SK-N-SH treated with all-trans-retinoic acid at 6 μM for 48 hours (cell line): ENCODE data around the gene PSAP.

Experiments used
- OSR1 ChIP-seq: fragments of 250-450 bp; sonication (Bioruptor Pico); IDR thresholded peaks from 2 replicates; pipeline ENCODE4 v1.8.0; 2022; ENCODE audit warnings: moderate library complexity, mild to moderate bottlenecking, inconsistent platforms
- PATZ1 ChIP-seq: fragments of 250-450 bp; sonication (Bioruptor Pico); IDR thresholded peaks from 2 replicates; pipeline ENCODE4 v1.8.0; 2020; ENCODE audit warnings: mild to moderate bottlenecking, moderate library complexity, borderline replicate concordance
- POU6F1 ChIP-seq: fragments of 250-450 bp; sonication (Bioruptor Pico); IDR thresholded peaks from 2 replicates; pipeline ENCODE4 v1.8.0; 2021; ENCODE audit warnings: low read depth, mild to moderate bottlenecking, moderate library complexity, borderline replicate concordance
- ZFP3 ChIP-seq: fragments of 250-450 bp; sonication (Bioruptor Pico); IDR thresholded peaks from 2 replicates; pipeline ENCODE4 v1.5.0; 2020; ENCODE audit warnings: mild to moderate bottlenecking, moderate library complexity
- ZNF565 ChIP-seq: fragments of 450-650 bp; formaldehyde crosslinking; conservative IDR thresholded peaks from 2 replicates; pipeline ENCODE4 v1.5.0; 2020; ENCODE audit warnings: low read depth, mild to moderate bottlenecking, moderate library complexity

- no peak for TF ChIP-seq ZFP3
- no peak for TF ChIP-seq ZNF565
- TF ChIP-seq PATZ1 (CRISPR knock-in tag) = no peak
- TF ChIP-seq OSR1 = no peak
- no peak for TF ChIP-seq POU6F1 (CRISPR knock-in tag)
These were observed 68.7 kb downstream of the PSAP start for GRCh38 chr10:71782221-71782916.
